ENCODE results near the gene NLRP3.
A peak's percentile ranks its signal among the peaks of the same experiment; 100 is the strongest.
"Not testable (repeated sequence)": the region's sequence is repeated elsewhere in the genome, so short reads cannot be mapped to it uniquely, and the experiment has no call there.

NLRP3 gene

GRCh38 chr1:247415423-247416361 is at the start of gene NLRP3:
Gene NLRP3 (plus strand): TSS chr1:247416173. CDS start chr1:247418801, 2,628 bp downstream.
- no peak for DNase-seq (ENCODE audit: low read depth in 2 of 2)

GRCh38 chr1:247366345-247366744 is 49.6 kb upstream of the NLRP3 start:
- DNase-seq (ENCODE audit: low read depth in 2 of 2): not testable (repeated sequence)

GRCh38 chr1:247366926-247367645 is 48.9 kb upstream of the NLRP3 start:
- DNase-seq (ENCODE audit: low read depth in 2 of 2): no peak

- DNase-seq (ENCODE audit: low read depth in 2 of 2): no peak
Observed at GRCh38 chr1:247367786-247368422, 48.1 kb upstream of the NLRP3 start.

GRCh38 chr1:247368490-247369145 is 47.4 kb upstream of the NLRP3 start:
- no peak for DNase-seq (ENCODE audit: low read depth in 2 of 2)

GRCh38 chr1:247370786-247371732 is 44.9 kb upstream of the NLRP3 start:
- DNase-seq (ENCODE audit: low read depth in 2 of 2): no peak

GRCh38 chr1:247371801-247372259 is 44.1 kb upstream of the NLRP3 start:
- DNase-seq (ENCODE audit: low read depth in 2 of 2): no peak

- DNase-seq (ENCODE audit: low read depth in 2 of 2): peak in 1 of 2 donors; percentile 39
Observed at GRCh38 chr1:247373721-247374141, 42.2 kb upstream of the NLRP3 start.

- DNase-seq (ENCODE audit: low read depth in 2 of 2): not testable (repeated sequence)
Observed at GRCh38 chr1:247374651-247375334, 41.2 kb upstream of the NLRP3 start.

- DNase-seq (ENCODE audit: low read depth in 2 of 2): no peak
Observed at GRCh38 chr1:247375747-247376146, 40.2 kb upstream of the NLRP3 start.

GRCh38 chr1:247376659-247377058 is 39.3 kb upstream of the NLRP3 start:
- DNase-seq (ENCODE audit: low read depth in 2 of 2): no peak

GRCh38 chr1:247377656-247378055 is 38.3 kb upstream of the NLRP3 start:
- DNase-seq (ENCODE audit: low read depth in 2 of 2): not testable (repeated sequence)

- DNase-seq (ENCODE audit: low read depth in 2 of 2): no peak
Observed at GRCh38 chr1:247378334-247379073, 37.5 kb upstream of the NLRP3 start.

- no peak for DNase-seq (ENCODE audit: low read depth in 2 of 2)
Observed at GRCh38 chr1:247385283-247385682, 30.7 kb upstream of the NLRP3 start.

GRCh38 chr1:247386217-247386616 is 29.8 kb upstream of the NLRP3 start:
- no peak for DNase-seq (ENCODE audit: low read depth in 2 of 2)

- no peak for DNase-seq (ENCODE audit: low read depth in 2 of 2)
Observed at GRCh38 chr1:247386687-247387086, 29.3 kb upstream of the NLRP3 start.

GRCh38 chr1:247387096-247387495 is 28.9 kb upstream of the NLRP3 start:
- DNase-seq (ENCODE audit: low read depth in 2 of 2): no peak

- no peak for DNase-seq (ENCODE audit: low read depth in 2 of 2)
Observed at GRCh38 chr1:247387565-247387964, 28.4 kb upstream of the NLRP3 start.

All from stimulated activated CD8-positive, alpha-beta memory T cell treated with anti-CD3 and anti-CD28 coated beads, Interleukin-15, amount 100 ng/mL, for 48 hours (primary cell).